GM18511 (cell line): ENCODE data around the gene GALC.

Source experiments
- ATAC-seq: cut with Tn5 transposase; IDR thresholded peaks from one replicate; pipeline ENCODE4 v1.9.1; 2021; ENCODE audit warnings: mild to moderate bottlenecking, moderate library complexity; ENCODE audit not compliant: unreplicated experiment

Gene GALC

DNA sequence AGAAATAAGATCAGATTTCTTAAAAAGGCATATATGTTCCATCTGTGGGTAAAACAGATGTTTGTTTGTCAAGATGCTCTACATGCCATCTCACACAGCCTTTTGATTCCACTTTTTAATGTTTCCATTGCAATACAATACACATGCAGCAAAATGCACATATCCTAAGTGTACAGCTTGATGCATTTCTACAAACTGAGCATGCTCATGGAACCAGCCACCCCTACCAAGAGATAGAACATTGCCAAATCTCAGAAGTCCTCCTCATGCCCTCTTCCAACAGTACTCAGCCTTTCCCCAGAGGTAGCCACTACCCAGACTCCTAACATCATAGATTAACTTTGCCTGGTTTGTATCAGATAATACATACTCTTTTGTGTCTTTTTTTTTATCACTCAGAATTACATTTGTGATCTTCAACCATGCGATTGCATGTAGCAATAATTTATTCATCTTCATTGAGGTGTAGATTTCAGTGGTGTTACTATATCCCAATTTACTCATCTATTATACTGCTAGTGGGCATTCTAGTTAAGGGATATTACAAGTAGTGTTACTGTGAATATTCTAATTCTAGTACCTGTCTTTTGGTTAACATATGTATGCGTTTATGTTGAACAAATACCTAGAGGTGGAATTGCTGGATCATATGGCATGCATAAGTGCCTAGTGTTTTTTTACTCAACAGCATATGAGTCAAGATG, 15.2 kb upstream of the GALC start:
- ATAC-seq = no peak

DNA sequence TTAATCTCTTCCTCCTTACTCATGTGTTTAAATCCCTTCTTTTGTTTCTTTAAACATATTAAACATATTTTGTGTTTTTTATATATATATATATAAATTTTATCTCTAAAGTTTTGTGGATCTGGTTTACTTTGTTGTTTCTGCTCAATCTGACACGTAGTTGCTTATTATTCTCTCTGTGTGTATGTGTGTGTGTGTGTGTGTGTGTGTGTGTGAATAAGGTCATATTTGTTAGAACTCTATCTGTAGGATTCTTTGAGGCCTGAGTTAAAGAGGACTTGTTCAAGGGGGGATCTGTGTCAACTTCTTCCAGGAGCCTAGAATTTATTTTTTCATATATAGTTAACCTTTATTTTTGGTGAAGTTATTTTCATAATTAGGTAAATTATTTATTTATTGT, 14.6 kb upstream of the GALC start:
- no peak for ATAC-seq

- ATAC-seq = peak; percentile 89
Measured at GRCh38 chr14:88005978-88006851, 13.2 kb upstream of the GALC start.

DNA sequence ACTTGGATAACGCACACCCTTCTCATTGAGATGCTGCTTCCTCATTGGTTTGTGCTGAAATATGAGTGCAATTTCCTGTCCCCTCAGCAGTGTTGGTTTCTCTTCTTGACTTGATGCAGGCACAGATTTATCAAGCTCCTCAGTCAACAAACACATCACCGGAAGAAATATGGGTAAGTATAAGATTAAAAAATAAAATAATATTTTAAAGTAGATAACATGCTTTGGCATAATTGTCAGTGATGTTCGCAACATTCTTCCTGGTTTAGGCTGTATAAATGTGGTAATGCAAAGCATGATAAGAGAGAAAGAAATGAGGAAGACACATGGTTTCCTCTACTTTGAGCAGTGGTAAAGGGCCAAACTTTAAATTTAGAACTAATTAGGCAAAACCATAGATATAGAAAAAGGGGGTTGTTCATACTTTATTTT, 12.1 kb upstream of the GALC start, which contains the start of gene GPR65:
Gene GPR65, plus strand, starts transcription at position 86 of the 432 bp plus-strand sequence. CDS start 5,713 bp downstream, outside the sequence.
- ATAC-seq = peak; percentile 69

- ATAC-seq = no peak
Measured at GRCh38 chr14:88004506-88005036, 11.6 kb upstream of the GALC start.

- no peak for ATAC-seq
Measured at GRCh38 chr14:88003425-88003824, 10.4 kb upstream of the GALC start.

GRCh38 chr14:88002421-88003075, 9.6 kb upstream of the GALC start:
- peak; percentile 31 for ATAC-seq

- ATAC-seq = no peak
Measured at GRCh38 chr14:87999277-87999676, 6.3 kb upstream of the GALC start.

DNA sequence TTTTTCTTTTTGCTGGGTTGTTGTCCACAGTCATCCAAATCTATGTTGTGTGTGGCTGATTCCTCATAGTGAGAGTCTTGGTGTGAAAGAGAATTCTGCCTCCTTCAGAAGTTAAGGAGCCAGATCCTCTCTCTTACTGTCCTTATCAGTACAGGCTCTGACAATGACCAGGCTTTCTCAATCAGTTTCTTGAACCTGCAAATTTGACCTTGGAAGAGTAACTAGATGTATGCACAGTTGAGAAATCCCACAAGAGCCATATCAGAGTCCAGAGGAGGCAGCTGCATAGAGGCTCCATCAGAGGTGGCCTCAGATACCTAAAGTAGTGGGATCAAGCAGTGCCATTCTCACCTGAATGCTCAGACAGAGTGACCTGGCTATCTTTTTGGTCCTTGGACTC, 5.5 kb upstream of the GALC start:
- ATAC-seq = no peak

- ATAC-seq = no peak
Measured at GRCh38 chr14:87996291-87996592, 3.3 kb upstream of the GALC start.

GRCh38 chr14:87995500-87996290, 2.7 kb upstream of the GALC start:
- no peak for ATAC-seq

GRCh38 chr14:87994974-87995373, 2.0 kb upstream of the GALC start:
- peak; percentile 38 for ATAC-seq

DNA sequence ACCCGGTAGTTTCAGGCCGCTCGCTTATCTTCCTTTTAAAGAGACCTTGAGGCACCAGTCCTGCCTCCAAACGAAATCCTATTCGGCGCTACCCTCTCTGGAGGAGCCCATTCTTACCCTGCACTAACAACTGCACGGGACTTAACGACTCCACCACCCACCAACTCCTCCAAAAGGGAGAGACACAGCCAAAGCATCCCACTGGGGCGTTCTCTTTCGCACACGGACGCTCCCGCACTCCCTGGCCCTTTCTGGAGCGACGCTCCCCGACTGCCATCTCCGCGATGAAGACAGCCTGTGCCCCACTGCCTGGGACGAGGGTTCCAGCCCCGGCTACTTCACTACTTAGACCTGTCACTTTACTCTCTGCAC, 650 bp downstream of the GALC start:
- ATAC-seq = peak; percentile 9

DNA sequence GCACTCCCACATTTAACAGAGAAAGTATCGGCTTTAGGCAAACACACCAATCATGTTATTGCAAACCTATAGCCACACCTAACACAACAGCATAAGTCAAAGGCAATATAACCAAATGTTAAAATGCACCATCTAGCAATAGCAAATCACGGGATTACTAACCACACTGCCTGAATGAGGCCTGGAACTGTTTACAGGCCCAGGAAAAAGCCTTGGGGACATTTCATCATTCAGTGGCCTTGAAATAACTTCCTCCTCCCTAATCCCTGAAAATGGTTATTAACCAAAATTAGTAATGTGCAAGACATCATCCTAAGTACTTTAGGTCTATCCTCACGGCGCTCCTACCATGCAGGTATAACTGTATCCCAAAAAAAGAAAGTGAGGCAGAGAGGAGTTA, 2.3 kb downstream of the GALC start:
- ATAC-seq = no peak

DNA sequence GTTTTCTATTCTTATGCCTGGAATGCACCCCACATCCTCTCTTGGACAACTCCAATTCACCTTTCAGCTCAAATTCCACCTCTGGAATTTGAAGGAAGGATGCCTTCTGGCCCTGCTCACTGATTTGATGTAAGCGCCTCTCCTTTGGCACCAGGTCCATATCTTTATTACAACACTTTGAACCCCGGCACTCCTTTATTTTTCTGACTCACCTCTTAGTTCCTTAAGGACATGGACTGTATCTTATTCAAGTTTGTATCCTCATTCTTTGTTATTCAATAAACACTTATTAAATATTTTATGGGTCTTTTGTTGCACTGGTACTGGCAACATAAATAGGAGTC, 3.1 kb downstream of the GALC start:
- no peak for ATAC-seq

DNA sequence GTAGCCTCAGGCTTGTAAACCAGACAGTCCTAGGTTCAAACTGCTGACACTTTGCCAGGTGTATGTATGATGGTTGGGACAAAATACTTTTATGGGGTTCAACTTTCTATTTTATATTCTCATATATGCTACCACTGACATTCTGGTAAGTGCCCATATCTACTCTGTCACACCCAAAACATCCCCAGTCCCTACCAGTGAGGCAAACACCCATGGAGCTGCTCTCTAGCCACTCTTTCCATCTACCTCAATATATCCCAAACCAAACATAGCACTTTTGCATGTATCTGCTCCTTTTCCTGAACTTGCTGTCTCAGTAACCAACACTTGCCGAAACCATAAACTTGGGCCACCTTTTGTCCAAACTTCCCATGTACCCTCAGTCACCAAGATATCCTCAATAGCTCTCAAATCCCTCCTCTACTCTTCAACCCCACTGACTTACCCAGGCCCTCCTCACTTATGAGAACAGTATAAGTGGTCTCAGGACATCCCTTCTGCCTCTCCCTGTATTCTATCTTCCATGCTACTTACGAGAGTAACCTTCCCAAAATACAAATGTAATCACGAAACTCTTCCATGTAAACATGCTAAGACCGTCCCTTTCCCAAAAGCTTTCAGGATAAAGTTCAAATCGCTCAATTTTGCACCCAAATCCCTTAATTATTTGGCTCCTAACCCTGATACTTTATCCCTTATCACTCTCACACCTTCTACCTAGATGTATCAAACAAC, 3.6 kb downstream of the GALC start:
- ATAC-seq = no peak

GRCh38 chr14:87979689-87980088, 13.3 kb downstream of the GALC start:
- no peak for ATAC-seq

- no peak for ATAC-seq
Measured at GRCh38 chr14:87975636-87976035, 17.3 kb downstream of the GALC start.

- ATAC-seq = peak; percentile 97
Measured at GRCh38 chr14:87971010-87971409, 22.0 kb downstream of the GALC start.

DNA sequence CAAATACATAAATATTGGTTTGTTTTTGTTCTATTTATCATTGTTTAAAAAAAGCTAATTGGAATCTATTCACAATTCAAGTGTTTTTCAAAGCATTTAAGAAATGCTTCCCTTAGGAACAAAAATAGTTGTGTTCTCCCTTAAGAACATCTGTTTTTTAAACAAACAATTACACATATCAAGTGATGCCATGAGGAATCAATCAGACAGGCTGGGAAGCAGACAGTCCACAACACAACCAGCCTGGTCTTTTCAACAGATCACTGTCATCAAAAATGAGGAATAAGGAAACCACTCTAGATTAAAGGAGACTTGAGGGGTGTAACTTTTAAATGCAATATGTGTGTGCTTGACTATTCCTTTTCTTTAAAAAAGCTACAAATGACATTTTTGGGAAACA, 25.5 kb downstream of the GALC start:
- ATAC-seq = no peak
